ELF-1 (cell line): ENCODE data around the gene RFPL4AL1.
"Not testable (repeated sequence)": the region's sequence is repeated elsewhere in the genome, so short reads cannot be mapped to it uniquely, and the experiment has no call there.

Experiments used
- DNase-seq: peaks from one replicate; pipeline ENCODE4 v3.0.0-alpha.2; 2016; ENCODE audit warnings: low read depth, low spot score

The RFPL4AL1 gene

GRCh38 chr19:55768818-55769217, at the start of gene RFPL4AL1:
RFPL4AL1 (plus strand) TSS chr19:55769118; CDS start chr19:55771805, 2,687 bp downstream.
- DNase-seq = not testable (repeated sequence)

GRCh38 chr19:55720214-55720746, 48.6 kb upstream of the RFPL4AL1 start:
- DNase-seq = no peak

GRCh38 chr19:55720801-55721200, 48.1 kb upstream of the RFPL4AL1 start:
- DNase-seq = no peak

GRCh38 chr19:55723491-55723890, 45.4 kb upstream of the RFPL4AL1 start:
- no peak for DNase-seq

GRCh38 chr19:55730378-55730777, 38.5 kb upstream of the RFPL4AL1 start:
- DNase-seq = not testable (repeated sequence)

GRCh38 chr19:55738302-55738701, 30.6 kb upstream of the RFPL4AL1 start, which contains the start of gene NLRP9:
NLRP9 (minus strand) TSS chr19:55738402; CDS start chr19:55738374, 28 bp downstream.
- no peak for DNase-seq

GRCh38 chr19:55750715-55751114, 18.2 kb upstream of the RFPL4AL1 start:
- DNase-seq = no peak

GRCh38 chr19:55753401-55753800, 15.5 kb upstream of the RFPL4AL1 start:
- DNase-seq = no peak

- DNase-seq = not testable (repeated sequence)
Observed at GRCh38 chr19:55756808-55757207, 12.1 kb upstream of the RFPL4AL1 start.

GRCh38 chr19:55758797-55759196, 10.1 kb upstream of the RFPL4AL1 start, which contains the start of gene RFPL4A:
RFPL4A (plus strand) TSS chr19:55759097; CDS start chr19:55761801, 2,704 bp downstream.
- DNase-seq = not testable (repeated sequence)

GRCh38 chr19:55766466-55766865, 2.5 kb upstream of the RFPL4AL1 start:
- DNase-seq = no peak

GRCh38 chr19:55769632-55770031, 714 bp downstream of the RFPL4AL1 start:
- not testable (repeated sequence) for DNase-seq

GRCh38 chr19:55777528-55777927, 8.6 kb downstream of the RFPL4AL1 start:
- peak; percentile 14 for DNase-seq

GRCh38 chr19:55778331-55778730, 9.4 kb downstream of the RFPL4AL1 start:
- no peak for DNase-seq

GRCh38 chr19:55781112-55781511, 12.2 kb downstream of the RFPL4AL1 start:
- no peak for DNase-seq

GRCh38 chr19:55795021-55795420, 26.1 kb downstream of the RFPL4AL1 start:
- no peak for DNase-seq

GRCh38 chr19:55801416-55801815, 32.5 kb downstream of the RFPL4AL1 start:
- no peak for DNase-seq

GRCh38 chr19:55802281-55802680, 33.4 kb downstream of the RFPL4AL1 start:
- no peak for DNase-seq

GRCh38 chr19:55809381-55810058, 40.6 kb downstream of the RFPL4AL1 start:
- DNase-seq = peak; percentile 79

GRCh38 chr19:55811340-55811739, 42.4 kb downstream of the RFPL4AL1 start:
- DNase-seq = no peak

GRCh38 chr19:55812449-55812848, 43.5 kb downstream of the RFPL4AL1 start:
- DNase-seq = no peak

GRCh38 chr19:55813906-55814305, 45.0 kb downstream of the RFPL4AL1 start:
- DNase-seq = no peak

GRCh38 chr19:55820037-55820436, 51.1 kb downstream of the RFPL4AL1 start:
- DNase-seq = no peak
